Fibroblast of peridontal ligament (primary cell): ENCODE results near the gene ELAVL1.

Source experiments
- DNase-seq: peaks from one replicate; pipeline ENCODE4 v3.0.0-alpha.2; 2010; ENCODE audit errors: extremely low read depth

Gene ELAVL1

DNA sequence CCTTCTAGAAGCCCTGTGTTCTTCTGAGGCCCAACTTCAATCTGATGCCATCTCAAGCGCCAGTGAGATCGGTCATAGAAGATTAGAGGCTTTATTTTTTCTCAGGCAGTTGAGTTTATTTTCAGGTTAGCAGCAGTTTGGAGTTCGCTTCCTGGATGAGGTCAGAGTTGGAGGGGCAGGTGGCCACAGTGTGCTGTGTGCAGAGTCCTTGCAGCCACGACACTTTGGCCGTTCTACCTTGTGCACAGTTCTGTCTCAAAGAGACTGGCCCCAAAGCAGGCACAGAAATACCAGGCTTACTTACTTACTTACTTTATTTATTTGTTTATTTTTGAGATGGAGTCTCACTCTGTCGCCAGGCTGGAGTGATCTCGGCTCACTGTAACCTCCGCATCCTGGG is 15.9 kb upstream of the ELAVL1 start:
- no peak for DNase-seq

DNA sequence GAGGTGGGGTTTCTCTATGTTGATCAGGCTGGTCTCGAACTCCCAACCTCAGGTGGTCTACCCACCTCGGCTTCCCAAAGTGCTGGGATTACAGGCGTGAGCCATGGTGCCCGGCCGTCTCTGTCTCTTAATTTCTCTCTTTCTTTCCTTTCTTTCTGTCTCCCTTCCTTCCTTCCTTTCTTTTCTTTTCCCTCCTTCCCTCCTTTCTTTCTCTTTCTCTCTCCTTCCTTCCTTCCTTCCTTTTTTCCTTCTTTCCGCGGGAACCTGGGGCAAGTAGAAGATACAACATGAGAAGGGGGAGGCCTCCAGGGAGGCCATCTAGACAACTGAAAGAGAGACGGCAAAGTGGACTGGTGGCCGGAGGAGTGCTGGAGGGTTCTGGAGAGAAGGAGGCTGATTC is 15.2 kb upstream of the ELAVL1 start:
- no peak for DNase-seq

DNA sequence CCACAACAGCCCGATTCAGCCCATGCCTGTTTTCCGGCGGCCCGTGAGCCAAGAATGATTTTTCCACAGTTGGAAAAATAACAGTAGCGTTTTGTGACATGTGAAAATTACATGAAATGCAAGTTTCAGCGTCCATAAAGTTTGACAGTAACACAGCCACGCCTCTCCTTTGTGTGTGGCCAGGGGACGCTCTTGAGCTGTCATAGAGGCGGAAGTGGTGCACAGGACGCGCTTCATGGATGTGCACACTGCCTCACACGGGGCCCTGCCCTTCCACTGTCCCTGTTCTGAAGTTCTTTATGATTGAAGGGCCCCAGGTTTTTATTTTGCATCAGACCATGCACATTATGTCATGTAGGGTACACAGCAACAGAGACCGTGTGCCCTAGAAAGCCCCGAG is 12.4 kb upstream of the ELAVL1 start:
- DNase-seq = no peak

DNA sequence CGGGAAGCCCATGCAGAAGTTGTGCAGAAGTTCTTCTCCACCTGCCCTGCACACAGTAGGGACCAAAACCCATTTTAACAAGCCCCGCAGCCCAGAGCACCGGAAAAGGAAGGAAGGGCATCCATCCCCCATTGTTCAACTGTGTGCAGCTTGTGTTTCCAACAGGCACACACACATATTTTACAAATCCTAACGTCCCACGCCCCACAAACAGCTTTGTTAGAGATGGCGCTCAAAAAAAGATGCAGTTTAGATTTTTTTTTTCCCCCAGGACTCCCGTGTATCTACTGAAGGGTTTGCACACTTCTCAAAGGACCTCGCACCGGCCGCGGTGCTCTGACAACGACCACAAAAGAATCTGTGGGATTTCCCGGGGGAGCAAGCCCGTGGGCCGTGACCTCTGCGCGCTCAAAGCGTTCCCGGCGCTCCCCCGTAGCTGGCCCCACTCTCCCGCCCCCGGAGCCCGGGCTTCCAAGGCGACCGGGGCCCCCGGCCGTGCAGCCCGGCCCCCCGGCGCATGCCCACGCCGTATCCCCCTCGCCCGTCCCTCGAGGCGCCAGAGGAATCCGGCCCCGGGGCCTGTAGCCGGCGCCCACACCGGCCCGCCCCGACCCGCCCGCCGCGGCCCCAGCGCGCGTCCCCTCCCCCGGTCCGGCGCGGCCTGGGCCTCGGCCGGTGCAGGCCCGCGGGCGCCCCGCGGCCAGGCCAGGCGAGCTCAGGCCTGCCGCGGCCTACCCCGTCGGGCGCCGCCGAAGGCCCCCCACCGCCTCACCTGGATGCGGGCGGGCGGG is 523 bp downstream of the ELAVL1 start:
- peak; percentile 20 for DNase-seq

DNA sequence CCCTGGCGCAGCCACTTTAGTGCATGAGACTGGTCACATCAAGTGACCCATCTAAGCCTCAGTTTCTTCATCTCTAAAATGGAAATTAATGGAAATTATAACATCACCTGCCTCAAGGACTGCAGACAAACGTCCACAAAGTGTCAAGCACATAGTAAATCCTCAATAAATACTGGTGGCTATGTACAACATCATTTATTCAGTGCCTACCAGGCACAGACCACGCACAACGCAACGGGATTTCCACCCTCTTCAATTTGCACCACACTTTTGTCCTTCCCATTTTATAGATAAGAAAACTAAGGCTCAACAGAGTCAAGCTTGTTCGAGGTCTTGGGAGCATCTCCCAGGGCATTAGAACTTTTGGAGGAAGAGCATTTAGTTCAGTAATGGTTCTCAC is 1.4 kb downstream of the ELAVL1 start:
- DNase-seq = no peak

DNA sequence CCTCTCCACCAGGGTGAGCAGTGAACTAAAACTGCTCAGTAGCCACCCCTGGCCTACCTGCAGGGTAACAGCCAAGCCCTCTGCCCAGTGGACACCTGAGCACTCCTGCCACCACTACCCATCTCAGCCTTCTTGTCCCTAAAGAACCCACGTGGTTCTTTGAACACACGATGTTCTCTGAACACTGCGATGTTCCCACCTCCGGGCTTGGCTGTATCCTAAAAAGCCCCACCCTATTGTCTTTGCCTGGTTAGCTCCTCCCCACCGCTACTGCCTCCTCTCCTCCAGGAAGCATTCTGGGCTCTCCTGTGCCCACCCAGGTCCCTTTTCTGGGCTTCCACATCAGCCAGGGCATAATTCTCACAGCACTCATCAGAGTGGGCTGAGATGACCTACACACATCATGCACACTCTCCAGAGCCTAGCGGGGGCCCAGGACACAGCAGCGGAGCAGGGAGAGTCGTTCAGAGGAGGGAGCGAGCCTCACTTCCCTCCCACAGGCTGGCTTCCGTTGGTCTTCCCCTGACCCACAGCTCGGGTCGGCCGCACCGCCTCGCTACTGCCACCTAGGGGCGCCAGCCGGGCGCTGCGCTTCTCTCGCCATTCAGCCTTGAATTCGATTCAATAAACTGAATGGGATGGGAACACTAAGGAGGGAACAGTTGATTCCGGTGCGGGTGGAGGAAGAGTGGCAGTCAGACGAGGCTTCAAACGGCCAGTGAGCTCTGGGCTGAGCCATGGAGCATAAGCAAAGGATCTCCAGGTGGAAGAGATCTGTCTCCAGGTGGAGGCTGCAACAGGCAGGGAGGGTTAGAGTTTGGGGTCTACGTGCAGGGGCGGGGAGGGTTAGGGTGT is 3.2 kb downstream of the ELAVL1 start:
- DNase-seq = peak; percentile 70

DNA sequence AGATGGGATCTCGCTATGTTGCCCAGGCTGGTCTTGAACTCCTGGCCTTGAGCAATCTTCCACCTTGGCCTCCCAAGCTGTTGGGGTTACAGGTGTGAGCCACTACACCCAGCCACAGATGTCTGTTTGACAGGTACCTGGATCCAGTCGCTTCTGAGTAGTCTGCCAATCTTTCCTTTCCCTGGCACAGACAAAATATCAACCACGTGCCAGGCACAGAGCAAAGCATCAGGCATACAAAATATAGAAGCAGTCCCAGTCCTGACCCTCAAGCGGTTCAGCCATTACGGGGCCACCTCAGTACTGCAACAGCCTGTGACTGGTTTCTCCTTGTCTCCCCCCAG is 3.8 kb downstream of the ELAVL1 start:
- no peak for DNase-seq

DNA sequence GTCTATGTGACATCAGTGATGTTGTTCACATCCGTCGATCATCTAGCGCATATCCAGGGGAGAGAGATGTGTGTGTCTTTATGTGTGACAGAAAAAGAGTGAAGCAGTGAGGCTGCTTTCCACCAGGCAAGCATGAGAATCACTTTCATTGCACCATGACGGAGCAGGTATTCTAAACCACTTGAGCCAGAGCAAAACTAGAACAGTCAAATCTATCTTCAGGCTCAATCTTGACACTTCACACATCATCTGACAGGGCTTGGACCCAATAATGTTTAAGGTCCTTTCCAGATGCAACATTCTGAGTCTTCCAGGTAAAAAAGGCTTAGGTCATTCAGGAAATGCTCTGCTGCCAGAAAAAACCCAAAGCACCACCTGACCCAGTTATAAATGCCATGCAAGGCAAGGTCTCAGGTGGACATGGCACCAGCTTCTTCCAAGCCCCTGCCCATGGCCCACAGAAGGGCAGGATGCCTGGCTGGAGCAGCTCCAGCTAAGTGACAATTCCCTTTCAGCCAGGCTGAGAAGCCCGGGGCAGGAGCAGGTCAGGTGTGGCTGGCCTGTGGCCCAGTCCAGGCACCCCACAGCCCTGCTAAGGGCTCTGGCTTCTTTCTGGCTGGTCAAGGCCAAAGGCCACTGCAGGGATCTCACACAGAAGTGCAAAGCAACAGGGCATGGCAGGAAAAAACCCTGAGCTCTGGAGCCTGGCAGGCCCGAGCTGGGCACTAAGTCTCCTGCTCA is 5.0 kb downstream of the ELAVL1 start:
- DNase-seq = no peak

DNA sequence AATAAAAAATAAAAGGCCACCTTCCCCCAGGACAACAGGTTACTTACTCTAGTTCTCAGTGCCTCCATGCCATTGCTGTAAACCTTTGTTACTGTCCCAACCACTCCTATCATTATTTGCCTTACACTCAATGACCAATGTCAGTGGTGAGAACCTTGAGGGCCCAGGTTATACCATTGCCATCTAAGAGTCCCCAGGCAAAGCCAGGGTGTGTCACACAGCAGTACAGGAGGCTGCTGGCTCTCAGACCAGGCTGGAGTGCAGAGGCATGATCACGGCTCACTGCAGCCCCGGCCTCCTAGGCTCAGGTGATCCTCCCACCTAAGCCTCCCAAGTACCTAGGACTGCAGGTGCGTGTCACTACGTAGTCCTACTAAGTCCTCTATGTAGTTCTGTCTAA is 6.1 kb downstream of the ELAVL1 start:
- DNase-seq = no peak

DNA sequence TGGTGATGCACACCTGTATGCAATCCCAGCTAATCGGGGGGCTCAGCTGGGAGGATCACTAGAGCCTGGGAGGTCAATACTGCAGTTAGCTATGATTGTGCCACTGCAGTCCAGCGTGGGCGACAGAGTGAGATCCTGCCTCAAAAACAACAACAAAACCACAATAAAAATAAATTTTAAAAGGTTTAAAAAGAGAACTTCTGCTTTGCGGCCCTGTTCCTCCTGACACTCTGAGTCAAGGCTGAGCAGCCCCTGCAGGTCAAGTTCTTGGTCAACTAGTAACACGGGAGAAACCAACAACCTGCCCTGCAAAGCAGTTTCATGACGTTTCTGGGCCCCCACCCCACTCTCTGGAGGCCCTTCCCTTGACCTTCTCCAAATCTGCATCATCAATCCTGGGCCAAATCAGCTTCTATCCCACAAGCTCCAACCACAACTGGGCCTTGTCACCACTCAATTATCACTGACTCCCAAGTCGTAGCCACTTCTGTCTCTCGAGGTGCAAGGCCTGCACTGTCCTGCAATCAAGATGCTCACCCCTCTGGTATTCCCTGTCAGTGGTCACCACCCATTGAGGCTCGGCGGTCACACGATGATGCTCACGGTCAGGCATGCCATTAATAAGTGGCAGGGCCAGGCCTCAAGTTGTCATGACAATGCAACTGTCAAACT is 7.5 kb downstream of the ELAVL1 start:
- peak; percentile 19 for DNase-seq

DNA sequence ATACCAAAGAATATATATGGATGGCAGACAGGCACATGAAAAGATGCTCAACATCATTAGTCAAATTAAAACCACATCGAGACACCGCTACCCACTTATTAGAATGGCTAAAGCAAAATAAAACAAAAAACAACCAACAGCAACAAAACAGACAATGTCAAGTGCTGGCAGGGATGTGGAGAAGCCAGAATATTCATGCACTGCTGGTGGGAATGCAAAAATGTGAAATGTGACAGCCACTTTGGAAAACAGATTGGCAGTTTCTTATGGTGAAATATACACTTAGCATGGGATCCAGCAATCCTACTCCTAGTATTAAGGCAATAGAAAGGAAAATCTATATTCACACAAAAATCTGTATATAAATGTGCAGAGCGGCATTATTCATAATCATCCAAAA is 8.6 kb downstream of the ELAVL1 start:
- DNase-seq = no peak

DNA sequence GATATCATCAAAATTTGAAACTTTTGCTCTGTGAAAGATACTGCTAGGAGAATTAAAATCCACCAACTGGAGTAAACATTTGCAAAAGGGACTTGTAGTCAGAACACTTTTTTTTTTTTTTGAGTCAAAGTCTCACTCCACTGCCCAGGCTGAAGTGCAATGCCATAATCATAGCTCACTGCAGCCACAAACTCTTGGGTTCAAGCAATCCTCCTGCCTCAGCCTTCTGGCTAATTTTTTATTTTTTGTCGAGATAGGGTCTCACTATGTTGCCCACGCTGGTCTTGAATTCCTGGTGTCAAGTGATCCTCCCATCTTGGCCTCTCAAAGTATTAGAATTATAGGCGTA is 9.7 kb downstream of the ELAVL1 start:
- no peak for DNase-seq

DNA sequence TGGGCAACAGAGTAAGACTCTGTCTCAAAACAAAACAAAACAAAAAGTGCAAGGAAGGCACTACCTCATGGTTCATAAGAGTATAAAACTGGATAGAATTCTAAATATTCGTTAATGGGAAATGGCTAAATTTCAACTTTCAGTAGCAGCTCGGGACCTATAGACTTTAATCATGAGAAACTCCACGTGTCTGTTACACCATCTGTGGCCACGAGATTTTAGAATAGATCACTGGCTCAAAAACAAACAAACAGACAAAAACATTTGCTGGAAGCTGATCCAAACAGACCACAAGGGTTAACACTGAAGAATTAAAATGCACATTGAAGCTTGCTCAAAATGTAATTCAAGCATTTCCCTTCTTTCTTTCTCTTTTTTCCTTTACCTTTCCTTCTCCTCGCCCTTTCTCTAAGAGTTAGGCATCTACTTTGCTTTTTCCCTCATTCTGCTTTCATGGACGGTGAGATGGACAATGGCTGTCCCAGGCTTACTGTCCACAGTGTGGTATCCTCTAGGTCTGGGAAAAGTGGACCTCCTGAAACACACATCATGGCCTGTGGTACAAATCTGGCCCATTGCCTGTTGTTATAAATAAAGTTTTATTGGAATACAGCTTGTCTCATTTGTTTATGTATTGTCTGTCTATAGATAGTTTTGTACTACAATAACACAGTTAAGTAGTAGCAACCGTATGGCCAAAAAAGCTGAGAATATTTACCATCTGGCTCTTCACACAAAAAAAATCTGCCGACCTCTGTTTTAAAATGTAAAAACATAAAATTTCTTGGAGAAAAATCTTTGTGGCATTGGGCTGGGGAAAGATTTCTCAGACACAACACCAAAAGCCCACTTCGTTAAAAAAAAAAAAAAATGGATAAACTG is 10.3 kb downstream of the ELAVL1 start:
- DNase-seq = peak; percentile 19

DNA sequence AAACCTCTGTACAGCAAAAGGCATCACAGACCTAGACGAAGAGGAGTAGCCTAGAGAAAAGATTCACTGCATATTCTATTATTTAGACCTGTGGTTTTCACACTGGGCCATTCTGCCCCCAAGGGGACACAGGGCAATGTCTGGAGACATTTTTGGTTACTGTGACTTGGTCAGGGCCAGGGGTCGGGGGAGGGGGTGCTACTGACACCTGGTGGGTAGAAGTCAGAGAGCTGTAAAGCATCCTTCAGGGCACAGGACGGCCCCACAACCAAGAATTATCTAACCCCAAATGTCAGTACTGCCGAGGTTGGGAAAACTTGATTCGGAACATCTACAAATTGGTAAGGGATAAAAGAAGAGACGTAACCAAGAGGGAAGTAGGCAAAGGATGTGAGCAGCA is 11.3 kb downstream of the ELAVL1 start:
- DNase-seq = no peak

DNA sequence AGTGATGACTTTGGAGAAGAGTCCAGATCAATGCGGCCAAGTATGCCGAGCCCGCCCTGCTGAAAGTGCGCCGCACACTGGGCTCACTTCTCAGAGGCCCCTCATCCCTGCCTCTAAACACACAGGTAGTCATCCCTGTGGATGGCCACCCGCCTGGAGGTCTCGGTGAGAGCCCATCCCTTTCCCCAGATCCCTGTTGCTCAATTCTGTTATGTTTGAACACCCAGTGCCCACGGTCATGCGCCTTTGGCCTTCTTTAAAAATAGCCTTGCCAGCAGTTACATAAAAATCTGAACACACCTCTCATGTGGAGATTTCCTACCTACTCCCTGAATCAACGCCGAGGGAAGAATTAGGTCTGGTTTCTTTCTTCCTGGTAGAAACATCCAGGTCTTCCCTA is 11.9 kb downstream of the ELAVL1 start:
- no peak for DNase-seq

DNA sequence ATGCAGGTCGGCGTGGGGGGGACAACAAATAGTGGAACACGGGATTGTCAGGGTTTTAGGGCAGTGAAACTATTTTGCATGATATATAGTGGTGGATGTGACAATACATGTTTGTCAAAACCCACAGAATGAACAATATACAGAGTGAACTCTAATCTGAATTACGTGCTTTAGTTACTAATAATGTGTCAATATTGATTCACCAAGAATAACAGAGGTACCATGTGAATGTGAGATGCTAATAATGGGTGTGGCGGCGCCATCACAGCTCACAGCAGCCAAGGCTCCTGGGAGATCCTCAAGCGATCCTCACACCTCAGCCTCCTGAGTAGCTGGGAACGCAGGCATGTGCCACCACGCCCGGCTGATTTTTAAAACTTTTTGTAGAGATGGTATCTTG is 12.9 kb downstream of the ELAVL1 start:
- no peak for DNase-seq

DNA sequence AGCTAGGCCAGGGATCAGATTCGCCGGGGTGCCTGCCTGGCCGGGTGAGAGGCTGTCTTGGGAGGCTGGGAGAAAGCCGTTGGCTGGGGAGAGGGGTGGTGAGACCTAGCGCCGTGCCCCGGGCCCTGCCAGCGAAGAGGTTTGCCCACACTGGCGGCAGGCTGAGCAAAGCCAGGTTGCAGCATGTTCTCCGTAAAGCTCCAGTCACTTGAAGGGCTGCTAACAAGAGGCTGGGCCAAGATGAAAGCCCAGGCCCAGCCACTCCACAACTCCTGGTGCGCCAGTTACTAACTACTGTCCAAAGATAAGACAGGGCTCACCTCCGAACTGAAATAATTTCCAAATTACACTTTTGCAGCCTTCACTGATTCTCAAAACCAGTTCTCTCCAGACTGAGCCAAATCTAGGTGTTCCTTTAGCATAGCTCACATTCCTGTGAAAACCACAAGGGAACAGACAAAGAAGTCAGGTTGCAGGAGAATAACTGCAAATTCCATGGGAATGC is 16.3 kb downstream of the ELAVL1 start:
- DNase-seq = no peak

DNA sequence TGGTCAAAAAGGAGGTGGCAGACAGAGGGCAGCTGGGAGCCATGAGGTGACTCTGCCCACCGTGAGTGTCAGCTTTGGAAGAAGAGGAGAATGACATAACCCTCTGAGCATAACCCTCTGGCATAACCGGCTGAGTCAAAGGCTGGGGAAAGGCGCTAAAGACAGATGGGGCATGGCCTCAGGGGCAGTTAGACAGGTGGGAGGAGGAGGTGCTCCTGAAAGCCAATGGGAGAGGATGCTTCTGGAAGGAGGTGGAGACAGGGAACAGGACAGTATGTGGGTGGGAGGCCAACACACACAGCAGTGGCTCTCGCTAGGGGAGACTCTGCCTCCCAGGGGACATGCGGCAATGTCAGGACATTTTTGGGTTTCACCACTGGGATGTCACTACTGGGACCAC is 17.1 kb downstream of the ELAVL1 start:
- no peak for DNase-seq

DNA sequence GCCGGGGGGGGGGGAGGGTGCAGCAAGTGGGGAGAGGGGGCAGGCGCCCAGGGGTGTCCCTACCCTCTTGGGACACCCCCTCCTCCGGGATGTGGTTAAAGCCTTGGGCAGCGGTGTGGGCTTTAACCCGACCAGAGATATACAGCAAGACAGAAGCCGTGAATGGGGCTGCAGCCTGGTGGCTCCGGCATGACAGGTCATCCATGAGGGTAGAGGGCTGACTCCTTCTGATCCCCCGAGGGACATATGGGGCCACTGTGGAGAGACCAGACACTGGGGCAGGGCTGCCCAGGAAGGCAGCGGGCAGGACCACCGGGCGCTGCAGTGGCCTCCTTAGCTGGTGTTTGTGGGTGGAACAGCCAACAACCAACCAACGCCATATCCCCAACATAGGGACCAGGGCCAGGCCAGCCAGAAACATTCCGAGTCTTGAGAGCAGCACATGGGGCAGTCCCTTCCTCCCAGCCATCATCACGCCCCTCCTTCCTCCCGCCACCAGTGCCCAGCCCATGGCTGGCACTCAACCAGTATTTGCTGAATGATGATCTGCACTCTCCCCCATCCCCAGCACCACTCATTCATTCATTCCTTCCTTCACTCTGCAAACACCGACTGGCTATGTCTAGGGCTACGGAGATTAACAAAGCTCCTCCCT is 18.2 kb downstream of the ELAVL1 start:
- no peak for DNase-seq

DNA sequence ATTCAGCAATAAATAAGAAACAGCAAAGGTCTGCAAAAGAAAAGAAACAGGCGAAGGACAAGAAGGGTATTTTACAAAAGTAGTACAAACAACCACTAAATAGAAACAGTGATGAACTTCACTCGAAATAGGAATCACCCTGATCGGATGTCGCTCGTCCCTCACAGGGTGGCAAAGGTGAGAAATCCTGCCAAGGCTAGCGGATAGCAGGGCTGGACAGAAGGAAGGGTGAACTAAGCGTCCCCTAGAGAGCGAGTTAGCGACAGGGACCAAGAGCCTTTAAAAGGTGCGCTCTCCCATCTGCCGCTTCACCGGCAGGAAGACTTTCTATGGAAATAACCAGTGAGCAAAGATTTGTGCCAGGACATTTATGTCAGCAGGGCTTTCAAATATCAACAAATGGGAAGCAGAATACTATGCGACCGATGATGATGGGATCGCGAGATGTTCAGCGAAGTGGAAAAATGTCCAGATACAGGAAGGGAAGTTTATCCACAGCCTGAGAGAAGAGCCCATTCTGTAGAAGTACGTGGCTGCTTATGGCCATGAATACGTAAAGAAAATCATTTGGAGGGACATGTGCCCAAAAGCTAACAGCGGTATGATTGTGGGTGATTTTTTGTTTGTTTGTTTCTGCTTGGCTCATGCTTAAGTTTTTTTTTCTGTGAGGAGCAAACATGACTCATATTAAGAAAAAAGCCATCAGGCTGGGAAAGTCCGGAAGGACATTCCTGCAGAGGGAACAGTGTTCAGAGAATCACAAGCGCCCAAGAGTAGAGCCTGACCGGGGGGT is 18.9 kb downstream of the ELAVL1 start:
- DNase-seq = peak; percentile 65
